Measurements from ENCODE around the gene TMEM234.

Gene TMEM234

GRCh38 chr1:32239337-32239736, 17.2 kb upstream of the TMEM234 start:
- no peak for DNase-seq

- DNase-seq, result no peak
Observed at GRCh38 chr1:32234792-32235191, 12.6 kb upstream of the TMEM234 start.

- DNase-seq, result no peak
Observed at GRCh38 chr1:32232558-32233304, 10.6 kb upstream of the TMEM234 start.

GRCh38 chr1:32231843-32232432, 9.8 kb upstream of the TMEM234 start:
- DNase-seq, result no peak

- no peak for DNase-seq
Observed at GRCh38 chr1:32228771-32229170, 6.6 kb upstream of the TMEM234 start.

GRCh38 chr1:32224285-32224684, 2.1 kb upstream of the TMEM234 start:
- DNase-seq, result no peak

- DNase-seq, result no peak
Observed at GRCh38 chr1:32223683-32224082, 1.5 kb upstream of the TMEM234 start.

GRCh38 chr1:32221581-32221979, 573 bp downstream of the TMEM234 start:
- no peak for DNase-seq

GRCh38 chr1:32220746-32221580, 1.2 kb downstream of the TMEM234 start:
- no peak for DNase-seq

DNA sequence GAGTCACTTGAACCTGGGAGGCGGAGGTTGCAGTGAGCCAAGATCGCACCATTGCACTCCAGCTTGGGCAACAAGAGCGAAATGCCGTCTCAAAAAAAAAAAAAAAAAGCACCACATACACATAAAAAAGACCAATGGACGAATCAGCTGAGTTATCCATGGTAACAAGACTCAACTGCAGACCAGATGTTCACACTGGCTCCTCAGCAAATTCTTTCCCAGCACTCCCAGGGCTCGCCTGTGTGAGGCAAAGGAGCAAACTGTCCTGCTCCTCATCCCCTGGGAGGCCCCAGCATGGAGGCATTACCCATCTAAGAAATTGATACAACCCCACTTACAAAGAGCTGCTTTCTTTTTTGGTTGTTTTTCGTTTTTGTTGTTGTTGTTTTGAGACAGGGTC, 3.1 kb downstream of the TMEM234 start:
- no peak for DNase-seq

DNA sequence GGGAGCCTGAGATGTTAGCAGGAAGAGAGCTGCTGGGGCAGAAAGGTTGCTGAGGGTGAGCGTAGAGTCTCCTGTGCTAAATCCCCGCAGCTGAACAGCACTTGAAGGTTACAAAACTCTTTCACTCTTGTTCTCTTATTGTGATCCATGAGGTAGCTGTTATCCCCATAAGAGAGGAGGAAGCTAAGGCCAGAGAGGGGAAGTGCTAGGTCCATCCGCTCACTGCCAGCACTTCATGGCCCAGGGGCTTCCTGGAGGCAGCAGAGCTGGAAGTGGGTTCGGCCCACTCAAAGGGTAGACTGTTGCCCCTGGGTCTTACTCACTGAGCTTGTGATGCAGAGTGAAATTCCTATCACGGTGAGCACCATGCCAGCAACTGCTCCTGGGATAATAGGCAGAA, 5.6 kb downstream of the TMEM234 start:
- DNase-seq, result no peak

DNA sequence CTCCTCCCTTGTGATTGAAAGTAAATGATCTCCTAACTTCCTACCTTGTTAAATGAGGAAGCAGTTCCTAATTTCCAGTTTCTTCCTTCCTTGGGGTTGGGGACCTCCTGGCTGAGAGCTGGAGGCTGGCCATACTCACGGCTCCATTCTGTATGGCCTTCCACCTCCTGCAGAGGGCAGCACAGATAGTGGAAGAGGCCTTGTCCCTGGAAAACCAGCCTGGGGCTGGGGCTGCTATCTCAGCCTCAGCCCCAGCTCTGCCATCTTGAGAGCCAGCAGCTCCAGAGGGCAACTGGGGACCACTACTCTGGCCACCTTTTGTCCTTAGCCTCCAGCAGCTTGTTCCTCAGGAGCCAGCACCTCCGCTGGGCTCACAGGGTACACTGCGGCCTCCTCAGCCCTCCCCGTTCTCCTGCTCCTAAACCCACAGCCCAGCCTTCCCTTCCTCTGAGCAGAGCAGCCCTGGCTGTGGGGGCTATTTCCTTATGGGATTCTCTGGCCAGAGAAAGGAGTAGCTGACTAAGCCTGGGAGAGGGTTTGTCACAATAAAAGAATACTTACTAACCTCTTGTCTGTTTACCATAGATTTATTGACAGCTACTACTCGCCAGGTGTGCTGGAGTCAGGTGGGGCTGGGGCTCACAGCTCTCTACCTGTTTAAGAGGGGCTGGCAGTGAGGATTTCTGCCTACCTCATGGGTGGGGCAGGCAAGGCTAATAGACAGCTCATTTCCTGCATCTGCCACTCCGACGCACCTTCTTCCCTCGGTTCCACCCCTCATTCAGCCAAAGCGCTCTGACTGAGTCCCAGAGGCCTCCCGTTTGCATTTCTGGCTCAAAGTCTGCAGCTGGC, 6.3 kb downstream of the TMEM234 start:
- DNase-seq, result peak; percentile 69

GRCh38 chr1:32208891-32209328, 13.2 kb downstream of the TMEM234 start, which contains the start of gene DCDC2B:
TSS of gene DCDC2B (plus strand) at chr1:32209089. CDS start at chr1:32209094, 5 bp downstream.
- peak; percentile 20 for DNase-seq

GRCh38 chr1:32208469-32208868, 13.7 kb downstream of the TMEM234 start:
- DNase-seq, result no peak

DNA sequence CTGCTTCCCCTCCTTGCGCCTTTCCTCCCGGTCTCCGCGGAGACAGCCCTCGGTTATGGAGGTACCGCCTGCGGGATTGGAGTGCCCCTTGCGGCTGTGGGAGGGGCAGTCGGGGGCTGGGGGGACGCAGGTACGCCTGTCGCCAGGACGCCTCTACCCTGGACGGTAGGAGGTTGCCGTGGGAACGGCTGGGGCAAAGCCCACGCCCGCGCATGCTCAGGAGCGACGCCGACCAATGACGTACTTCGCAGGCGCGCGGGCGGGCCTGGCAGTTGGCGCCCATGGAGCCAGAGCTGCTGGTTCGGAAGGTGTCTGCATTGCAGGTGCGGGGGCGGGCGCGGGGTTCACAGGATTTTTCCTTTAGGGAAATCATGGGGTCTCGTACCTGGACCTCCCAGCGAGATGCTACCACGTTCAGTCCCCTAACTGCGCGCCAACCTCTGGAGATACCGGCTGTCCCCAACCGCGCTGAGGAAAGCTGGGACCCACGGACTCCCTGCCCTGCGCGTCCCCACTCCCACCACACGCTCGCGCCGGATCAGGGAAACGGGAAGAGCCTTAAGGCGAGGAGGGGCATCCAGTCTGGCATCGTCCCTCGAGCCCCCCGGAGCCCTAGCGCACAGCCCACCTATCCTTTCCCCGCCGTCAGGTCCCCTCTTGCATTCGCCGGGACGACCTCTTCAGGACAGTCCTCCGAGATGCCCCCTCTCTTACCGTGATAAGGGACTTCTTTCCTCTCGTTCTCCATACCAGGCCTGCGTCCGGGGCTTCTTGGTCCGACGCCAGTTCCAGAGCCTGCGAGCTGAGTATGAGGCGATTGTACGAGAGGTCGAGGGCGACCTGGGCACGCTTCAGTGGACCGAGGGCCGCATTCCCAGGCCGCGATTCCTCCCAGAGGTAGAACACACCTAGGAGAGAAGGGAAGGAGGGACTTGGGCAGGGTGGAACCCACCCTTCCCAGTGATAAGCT, 16.5 kb downstream of the TMEM234 start, which contains the start of gene IQCC:
Gene IQCC (plus strand): TSS at position 271 of the 970 bp plus-strand sequence. CDS start 11 bp downstream, at position 282.
- DNase-seq, result peak; percentile 90

DNA sequence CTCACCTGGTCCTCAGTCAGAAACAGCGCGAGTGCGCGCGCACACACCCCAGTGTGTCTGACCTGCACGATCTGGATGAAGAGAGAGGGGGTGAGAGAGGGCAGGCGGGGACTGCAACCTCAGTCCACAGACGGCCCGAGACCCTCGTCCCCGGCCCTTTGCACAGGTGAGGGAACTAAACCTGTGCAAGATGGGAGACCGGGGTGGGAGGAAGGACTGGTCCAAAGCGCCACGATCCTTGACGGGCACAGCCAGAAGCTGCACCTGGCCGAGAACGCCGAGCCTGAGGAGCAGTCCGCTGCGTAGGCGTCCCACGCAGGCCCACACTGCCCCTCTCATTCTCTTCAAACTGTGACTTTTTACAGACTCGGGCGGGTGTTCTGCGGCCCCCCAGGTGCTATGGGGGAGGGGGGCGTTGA, 17.2 kb downstream of the TMEM234 start:
- no peak for DNase-seq

DNA sequence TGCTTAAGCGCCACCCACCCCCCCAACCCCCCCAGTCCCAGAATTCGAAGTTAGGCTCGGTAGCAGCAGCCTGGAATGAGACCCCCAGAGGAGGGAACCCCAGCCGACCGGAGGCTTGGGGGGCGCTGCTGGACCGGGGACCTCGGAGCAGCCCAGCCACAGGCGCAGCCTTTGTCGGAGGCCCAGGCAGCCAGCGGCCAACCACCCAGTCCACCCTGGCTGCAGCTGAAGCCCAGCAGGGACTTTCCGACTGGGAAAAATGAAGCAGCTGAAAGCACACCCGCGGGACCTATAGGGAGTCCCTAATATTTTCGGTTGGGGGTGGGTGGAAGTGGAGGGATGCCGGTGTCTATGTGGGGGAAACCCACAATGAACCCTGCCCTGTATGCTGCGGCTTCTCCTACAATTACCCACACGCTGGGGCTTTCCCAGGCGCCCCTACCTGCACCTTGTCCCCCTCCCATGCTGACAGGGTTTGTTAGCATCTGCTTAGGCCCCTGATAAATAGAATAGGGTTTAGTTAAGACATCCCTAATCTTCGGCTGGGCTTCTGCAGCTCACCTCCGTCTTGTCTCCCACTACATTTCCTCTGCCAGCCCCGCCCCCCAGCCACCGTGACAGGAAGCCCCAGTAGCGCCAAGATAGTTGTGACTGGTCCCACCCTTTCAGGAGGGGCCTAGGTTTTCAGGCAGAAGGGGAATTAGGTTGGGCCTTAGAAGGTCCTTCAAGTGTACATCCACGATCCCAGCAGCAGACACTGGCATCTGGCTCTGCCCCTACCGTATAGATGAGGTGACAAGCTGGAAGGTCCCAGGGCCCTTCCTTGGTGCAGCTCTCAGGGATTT, 20.9 kb downstream of the TMEM234 start:
- peak; percentile 85 for DNase-seq

DNA sequence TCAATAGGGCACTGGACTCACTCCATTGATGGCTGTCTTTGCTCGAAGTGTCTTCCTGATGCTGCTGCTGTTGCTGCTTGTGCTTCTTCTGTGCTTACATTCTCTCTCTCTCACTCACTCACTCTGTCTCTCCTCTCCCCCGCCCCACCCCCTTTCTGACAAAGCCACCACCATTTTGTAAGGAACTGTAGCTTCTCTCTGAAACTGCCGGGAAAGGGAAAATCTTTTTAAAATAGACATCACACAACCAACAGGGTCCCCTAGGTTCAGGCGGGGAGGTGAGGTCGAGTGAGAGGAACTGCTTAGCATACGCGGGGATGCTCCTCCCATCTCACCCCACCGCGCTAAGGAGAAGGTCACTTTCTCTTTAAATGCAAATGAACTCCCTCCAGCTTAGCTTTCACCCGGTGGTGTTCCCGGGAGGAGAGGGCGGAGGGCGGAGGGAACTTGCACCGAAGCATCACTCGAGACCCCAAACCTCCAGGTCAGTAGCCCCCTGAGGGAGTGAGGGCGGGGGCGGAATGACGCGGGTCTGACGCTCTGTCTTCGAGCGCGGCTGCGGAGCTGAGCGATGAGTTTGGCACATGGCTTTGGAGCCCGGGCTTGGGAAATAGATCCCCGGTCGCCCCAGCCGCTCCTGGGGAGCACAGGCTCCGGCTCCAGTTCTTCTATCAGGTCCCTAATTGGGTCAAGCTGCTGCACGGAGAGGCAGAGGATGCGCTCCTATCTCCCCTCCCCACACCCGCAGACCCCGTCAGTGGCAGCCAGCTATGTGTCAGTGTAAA, 21.7 kb downstream of the TMEM234 start, which contains the start of gene CCDC28B:
Gene CCDC28B (plus strand): TSS at position 370 of the 785 bp plus-strand sequence. CDS start 1,341 bp downstream, outside the sequence.
- DNase-seq, result peak; percentile 64

DNA sequence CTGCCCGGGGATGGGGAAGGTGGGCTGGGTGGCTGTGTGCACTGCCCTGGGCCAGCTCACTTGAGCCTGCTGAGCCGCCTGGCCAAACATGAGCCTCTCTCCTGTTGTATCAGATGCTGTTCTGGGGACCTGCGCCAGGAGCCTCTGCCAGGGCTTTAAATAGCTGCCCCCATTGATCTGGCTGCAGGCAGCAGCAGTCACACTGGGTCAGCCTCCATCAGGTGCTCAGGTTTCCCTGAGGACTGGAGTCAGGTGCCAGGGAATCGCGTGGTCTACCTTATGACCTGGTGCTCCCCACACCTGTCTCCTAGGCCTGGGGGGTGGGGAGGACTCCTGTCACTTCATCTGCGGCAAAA, 22.5 kb downstream of the TMEM234 start:
- DNase-seq, result no peak

All from CD4-positive, alpha-beta T cell treated with Interleukin-10 for 1 hour (primary cell).